Measurements from ENCODE around the gene SPEF2. TPM values are rescaled to one million over a fixed set of nuclear protein-coding genes. Genes with fewer than 3 reads are reported as not detected.

The SPEF2 gene
- total and polyA plus RNA-seq, 10 of the 15 experiments (the other 5 are each of a cell fraction or from before 2014, with no cell fraction given) = 0.03 to 2.0 (median 0.07) TPM; not detected in 3

DNA sequence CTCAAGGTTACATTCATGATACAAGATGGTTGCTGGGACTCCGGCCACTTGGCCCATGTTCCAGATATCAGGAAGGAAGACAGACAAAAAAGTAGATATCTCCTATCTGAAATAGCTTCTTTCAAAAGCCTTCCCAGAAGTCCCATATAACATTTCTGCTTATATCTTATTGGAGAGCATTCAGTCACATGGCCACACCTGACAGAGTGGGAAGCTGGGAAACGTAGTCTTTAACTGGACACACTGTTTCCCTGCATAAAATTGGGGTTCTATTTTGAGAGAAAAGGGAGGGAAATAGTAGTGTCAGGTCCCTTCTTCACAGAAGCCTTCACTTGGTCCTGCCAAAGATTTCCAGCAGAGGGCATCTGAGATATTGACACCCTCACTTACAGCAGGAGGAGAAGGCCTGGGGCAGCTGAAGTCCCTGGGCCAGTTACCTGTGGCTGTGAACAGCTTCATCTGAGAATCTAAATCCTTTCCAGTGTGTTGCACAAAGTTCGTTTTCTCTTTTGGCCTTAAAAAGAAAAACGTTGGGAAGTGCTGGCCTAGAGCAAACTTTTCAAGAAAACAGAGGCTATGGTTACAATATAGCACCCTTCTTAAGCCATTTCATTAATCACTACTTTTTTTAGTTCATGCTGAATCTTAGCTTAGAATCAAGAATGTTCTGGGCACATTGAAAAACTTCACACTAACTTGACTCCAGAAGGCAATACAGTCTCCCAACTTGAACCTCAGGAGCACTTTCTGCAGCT lies 33.5 kb downstream of the SPEF2 start (continued):
- TF ChIP-seq RCOR1 (conservative IDR thresholded peaks at IDR 0.05; ENCODE audit: low read depth, low read length) = no peak
- TF ChIP-seq NFYB (IDR thresholded peaks at IDR 0.05; ENCODE audit: insufficient read depth, low read depth, low read length) = 0 out of 2 replicates have a peak, but pooled peaks have one; percentile 8
- TF ChIP-seq ZSCAN29 (IDR thresholded peaks at IDR 0.05) = no peak
- TF ChIP-seq CBFB (IDR thresholded peaks at IDR 0.05; ENCODE audit: low read depth) = no peak
- peak; percentile 79 for TF ChIP-seq SMC3 (IDR thresholded peaks at IDR 0.05; ENCODE audit: borderline replicate concordance, low read length)
- TF ChIP-seq, protein P1, sequence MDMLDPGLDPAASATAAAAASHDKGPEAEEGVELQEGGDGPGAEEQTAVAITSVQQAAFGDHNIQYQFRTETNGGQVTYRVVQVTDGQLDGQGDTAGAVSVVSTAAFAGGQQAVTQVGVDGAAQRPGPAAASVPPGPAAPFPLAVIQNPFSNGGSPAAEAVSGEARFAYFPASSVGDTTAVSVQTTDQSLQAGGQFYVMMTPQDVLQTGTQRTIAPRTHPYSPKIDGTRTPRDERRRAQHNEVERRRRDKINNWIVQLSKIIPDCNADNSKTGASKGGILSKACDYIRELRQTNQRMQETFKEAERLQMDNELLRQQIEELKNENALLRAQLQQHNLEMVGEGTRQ (IDR thresholded peaks at IDR 0.05; ENCODE audit: borderline replicate concordance, low read depth, low read length) = no peak; the same call in 1 of the 2 replicates
- TF ChIP-seq POLR2AphosphoS5 (IDR thresholded peaks at IDR 0.05; ENCODE audit: low read length) = no peak
- TF ChIP-seq, protein P2, sequence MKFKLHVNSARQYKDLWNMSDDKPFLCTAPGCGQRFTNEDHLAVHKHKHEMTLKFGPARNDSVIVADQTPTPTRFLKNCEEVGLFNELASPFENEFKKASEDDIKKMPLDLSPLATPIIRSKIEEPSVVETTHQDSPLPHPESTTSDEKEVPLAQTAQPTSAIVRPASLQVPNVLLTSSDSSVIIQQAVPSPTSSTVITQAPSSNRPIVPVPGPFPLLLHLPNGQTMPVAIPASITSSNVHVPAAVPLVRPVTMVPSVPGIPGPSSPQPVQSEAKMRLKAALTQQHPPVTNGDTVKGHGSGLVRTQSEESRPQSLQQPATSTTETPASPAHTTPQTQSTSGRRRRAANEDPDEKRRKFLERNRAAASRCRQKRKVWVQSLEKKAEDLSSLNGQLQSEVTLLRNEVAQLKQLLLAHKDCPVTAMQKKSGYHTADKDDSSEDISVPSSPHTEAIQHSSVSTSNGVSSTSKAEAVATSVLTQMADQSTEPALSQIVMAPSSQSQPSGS (IDR thresholded peaks at IDR 0.05; ENCODE audit: low read length) = no peak
- TF ChIP-seq POU2F2 (IDR thresholded peaks at IDR 0.05; ENCODE audit: borderline replicate concordance, low read depth, low read length) = no peak
- no peak for TF ChIP-seq TCF7 (IDR thresholded peaks at IDR 0.05; ENCODE audit: borderline replicate concordance)
- TF ChIP-seq, protein P3, sequence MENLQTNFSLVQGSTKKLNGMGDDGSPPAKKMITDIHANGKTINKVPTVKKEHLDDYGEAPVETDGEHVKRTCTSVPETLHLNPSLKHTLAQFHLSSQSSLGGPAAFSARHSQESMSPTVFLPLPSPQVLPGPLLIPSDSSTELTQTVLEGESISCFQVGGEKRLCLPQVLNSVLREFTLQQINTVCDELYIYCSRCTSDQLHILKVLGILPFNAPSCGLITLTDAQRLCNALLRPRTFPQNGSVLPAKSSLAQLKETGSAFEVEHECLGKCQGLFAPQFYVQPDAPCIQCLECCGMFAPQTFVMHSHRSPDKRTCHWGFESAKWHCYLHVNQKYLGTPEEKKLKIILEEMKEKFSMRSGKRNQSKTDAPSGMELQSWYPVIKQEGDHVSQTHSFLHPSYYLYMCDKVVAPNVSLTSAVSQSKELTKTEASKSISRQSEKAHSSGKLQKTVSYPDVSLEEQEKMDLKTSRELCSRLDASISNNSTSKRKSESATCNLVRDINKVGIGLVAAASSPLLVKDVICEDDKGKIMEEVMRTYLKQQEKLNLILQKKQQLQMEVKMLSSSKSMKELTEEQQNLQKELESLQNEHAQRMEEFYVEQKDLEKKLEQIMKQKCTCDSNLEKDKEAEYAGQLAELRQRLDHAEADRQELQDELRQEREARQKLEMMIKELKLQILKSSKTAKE (IDR thresholded peaks at IDR 0.05; ENCODE audit: low read depth, poor library complexity, severe bottlenecking) = no peak
- TF ChIP-seq IRF4 (IDR thresholded peaks at IDR 0.05; ENCODE audit: low read depth, low read length) = no peak
- TF ChIP-seq ZNF384 (IDR thresholded peaks at IDR 0.05; ENCODE audit: borderline replicate concordance, low read depth, low read length) = no peak
- no peak for TF ChIP-seq TCF3 (IDR thresholded peaks at IDR 0.05; ENCODE audit: borderline replicate concordance, insufficient read depth, low read depth, low read length)
- TF ChIP-seq PAX5 (IDR thresholded peaks at IDR 0.05; ENCODE audit: borderline replicate concordance, low read depth, low read length) = no peak
- no peak for TF ChIP-seq ZZZ3 (IDR thresholded peaks at IDR 0.05; ENCODE audit: control insufficient read depth, insufficient read length, low read depth)
- TF ChIP-seq ETV6 (conservative IDR thresholded peaks at IDR 0.05 in 1 of 2, IDR thresholded peaks at IDR 0.05 in 1 of 2; ENCODE audit: borderline replicate concordance in 1 of 2, low read depth in 1 of 2) = no peak
- no peak for TF ChIP-seq JUNB (IDR thresholded peaks at IDR 0.05)
- TF ChIP-seq, protein P4, sequence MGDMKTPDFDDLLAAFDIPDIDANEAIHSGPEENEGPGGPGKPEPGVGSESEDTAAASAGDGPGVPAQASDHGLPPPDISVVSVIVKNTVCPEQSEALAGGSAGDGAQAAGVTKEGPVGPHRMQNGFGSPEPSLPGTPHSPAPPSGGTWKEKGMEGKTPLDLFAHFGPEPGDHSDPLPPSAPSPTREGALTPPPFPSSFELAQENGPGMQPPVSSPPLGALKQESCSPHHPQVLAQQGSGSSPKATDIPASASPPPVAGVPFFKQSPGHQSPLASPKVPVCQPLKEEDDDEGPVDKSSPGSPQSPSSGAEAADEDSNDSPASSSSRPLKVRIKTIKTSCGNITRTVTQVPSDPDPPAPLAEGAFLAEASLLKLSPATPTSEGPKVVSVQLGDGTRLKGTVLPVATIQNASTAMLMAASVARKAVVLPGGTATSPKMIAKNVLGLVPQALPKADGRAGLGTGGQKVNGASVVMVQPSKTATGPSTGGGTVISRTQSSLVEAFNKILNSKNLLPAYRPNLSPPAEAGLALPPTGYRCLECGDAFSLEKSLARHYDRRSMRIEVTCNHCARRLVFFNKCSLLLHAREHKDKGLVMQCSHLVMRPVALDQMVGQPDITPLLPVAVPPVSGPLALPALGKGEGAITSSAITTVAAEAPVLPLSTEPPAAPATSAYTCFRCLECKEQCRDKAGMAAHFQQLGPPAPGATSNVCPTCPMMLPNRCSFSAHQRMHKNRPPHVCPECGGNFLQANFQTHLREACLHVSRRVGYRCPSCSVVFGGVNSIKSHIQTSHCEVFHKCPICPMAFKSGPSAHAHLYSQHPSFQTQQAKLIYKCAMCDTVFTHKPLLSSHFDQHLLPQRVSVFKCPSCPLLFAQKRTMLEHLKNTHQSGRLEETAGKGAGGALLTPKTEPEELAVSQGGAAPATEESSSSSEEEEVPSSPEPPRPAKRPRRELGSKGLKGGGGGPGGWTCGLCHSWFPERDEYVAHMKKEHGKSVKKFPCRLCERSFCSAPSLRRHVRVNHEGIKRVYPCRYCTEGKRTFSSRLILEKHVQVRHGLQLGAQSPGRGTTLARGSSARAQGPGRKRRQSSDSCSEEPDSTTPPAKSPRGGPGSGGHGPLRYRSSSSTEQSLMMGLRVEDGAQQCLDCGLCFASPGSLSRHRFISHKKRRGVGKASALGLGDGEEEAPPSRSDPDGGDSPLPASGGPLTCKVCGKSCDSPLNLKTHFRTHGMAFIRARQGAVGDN (IDR thresholded peaks at IDR 0.05) = no peak
